WERI-Rb-1 (cell line): ENCODE data around the gene IGF1R.

Experiments
- DNase-seq: peaks from one replicate; pipeline ENCODE4 v3.0.0-alpha.2; 2020
- H3K27ac ChIP-seq: fragments of 250-450 bp; sonication (Bioruptor Pico); 2 replicates; pipeline ENCODE4 v1.5.1; 2020; ENCODE audit warnings: mild to moderate bottlenecking, moderate library complexity
- H3K27me3 ChIP-seq: fragments of 250-450 bp; sonication (Bioruptor Pico); 2 replicates; pipeline ENCODE4 v1.5.1; 2021; ENCODE audit warnings: mild to moderate bottlenecking, low read depth, moderate library complexity; ENCODE audit not compliant: insufficient read depth, severe bottlenecking
- H3K36me3 ChIP-seq: fragments of 250-450 bp; sonication (Bioruptor Pico); 2 replicates; pipeline ENCODE4 v1.5.1; 2020; ENCODE audit warnings: mild to moderate bottlenecking, moderate library complexity
- H3K4me3 ChIP-seq: 2 replicates; pipeline ENCODE4 v1.5.1; 2011; ENCODE audit warnings: low read depth, mild to moderate bottlenecking, control low read depth, low read length
- H3K9me3 ChIP-seq: fragments of 250-450 bp; sonication (Bioruptor Pico); 2 replicates; pipeline ENCODE4 v1.5.1; 2021; ENCODE audit warnings: mild to moderate bottlenecking, moderate library complexity; ENCODE audit not compliant: severe bottlenecking
- TF ChIP-seq, protein P1 (sequence below): IDR thresholded peaks from 2 replicates; pipeline ENCODE4 v1.5.1; 2011; ENCODE audit warnings: low read depth, mild to moderate bottlenecking, control low read depth, inconsistent platforms, low read length

The IGF1R gene

DNA sequence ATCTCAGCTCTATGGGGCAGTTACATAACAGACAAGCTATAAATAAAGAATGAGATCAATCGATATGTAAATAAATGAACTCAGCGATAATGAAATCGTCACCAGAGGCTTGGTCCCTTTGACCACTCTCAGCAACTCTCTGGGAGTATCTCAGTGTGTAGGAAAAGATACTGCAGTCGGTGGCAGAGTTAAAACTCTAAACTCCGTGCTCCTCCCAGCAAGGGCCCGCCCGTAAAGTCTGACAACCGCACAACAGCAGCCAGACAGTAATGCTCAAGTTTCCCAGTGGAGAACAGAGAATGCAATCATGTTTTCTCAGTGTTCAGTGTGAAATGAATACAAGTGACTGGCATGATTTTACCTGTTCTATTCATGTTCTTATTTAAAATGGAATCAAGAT is 28.3 kb upstream of the IGF1R start:
- DNase-seq = no peak
- H3K4me3 ChIP-seq = no peak overlapping the region
- H3K36me3 ChIP-seq = no peaks in the 10 kb centered on the region
- no peak overlapping the region for H3K27ac ChIP-seq
- TF ChIP-seq, protein P1, sequence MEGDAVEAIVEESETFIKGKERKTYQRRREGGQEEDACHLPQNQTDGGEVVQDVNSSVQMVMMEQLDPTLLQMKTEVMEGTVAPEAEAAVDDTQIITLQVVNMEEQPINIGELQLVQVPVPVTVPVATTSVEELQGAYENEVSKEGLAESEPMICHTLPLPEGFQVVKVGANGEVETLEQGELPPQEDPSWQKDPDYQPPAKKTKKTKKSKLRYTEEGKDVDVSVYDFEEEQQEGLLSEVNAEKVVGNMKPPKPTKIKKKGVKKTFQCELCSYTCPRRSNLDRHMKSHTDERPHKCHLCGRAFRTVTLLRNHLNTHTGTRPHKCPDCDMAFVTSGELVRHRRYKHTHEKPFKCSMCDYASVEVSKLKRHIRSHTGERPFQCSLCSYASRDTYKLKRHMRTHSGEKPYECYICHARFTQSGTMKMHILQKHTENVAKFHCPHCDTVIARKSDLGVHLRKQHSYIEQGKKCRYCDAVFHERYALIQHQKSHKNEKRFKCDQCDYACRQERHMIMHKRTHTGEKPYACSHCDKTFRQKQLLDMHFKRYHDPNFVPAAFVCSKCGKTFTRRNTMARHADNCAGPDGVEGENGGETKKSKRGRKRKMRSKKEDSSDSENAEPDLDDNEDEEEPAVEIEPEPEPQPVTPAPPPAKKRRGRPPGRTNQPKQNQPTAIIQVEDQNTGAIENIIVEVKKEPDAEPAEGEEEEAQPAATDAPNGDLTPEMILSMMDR = no peak
- H3K27me3 ChIP-seq = peaks cover 62% of the 10 kb centered on the region
- H3K9me3 ChIP-seq = no peaks in the 10 kb centered on the region

GRCh38 chr15:98621021-98621420 is 27.3 kb upstream of the IGF1R start:
- DNase-seq = no peak
- TF ChIP-seq, protein P1 = no peak
- Histone ChIP-seq H3K27ac (no peak overlapping the region), H3K9me3 (no peaks in the 10 kb centered on the region), H3K36me3 (no peaks in the 10 kb centered on the region), H3K27me3 (peaks cover 64% of the 10 kb centered on the region), H3K4me3 (no peak overlapping the region)

GRCh38 chr15:98625614-98626013 is 22.7 kb upstream of the IGF1R start:
- TF ChIP-seq, protein P1 = no peak
- H3K27ac ChIP-seq = no peak overlapping the region
- no peaks in the 10 kb centered on the region for H3K9me3 ChIP-seq
- DNase-seq = no peak
- H3K36me3 ChIP-seq = no peaks in the 10 kb centered on the region
- H3K27me3 ChIP-seq = peaks cover 80% of the 10 kb centered on the region
- H3K4me3 ChIP-seq = no peak overlapping the region

DNA sequence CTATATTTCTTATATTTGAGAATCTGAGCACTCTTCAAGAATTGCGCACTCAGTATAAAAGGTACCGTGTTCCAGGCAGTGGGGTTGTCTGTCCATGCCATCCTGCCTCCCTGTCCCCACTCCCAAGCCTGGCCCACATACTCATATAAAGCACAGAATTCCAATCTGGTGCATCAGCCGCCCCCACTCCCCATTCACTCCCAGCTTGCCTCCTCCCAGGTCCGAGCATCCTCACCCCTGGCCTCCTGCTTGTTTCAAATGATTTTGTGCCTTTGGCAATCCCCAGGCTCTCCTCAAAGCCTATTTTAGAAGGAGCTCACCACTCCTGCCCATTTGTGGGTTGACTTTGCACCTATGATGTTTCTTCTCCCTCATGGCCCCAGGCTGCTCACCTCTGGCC is 22.2 kb upstream of the IGF1R start:
- H3K27ac ChIP-seq = no peak overlapping the region
- TF ChIP-seq, protein P1 = no peak

GRCh38 chr15:98628216-98628615 is 20.1 kb upstream of the IGF1R start:
- Histone ChIP-seq H3K9me3 (no peaks in the 10 kb centered on the region), H3K4me3 (no peak overlapping the region), H3K36me3 (no peaks in the 10 kb centered on the region), H3K27me3 (peaks cover 82% of the 10 kb centered on the region), H3K27ac (no peak overlapping the region)
- DNase-seq = no peak
- TF ChIP-seq, protein P1 = no peak

More for the DNA sequence above, 22.2 kb upstream of the IGF1R start:
- H3K4me3 ChIP-seq = no peak overlapping the region
- H3K36me3 ChIP-seq = no peaks in the 10 kb centered on the region
- H3K9me3 ChIP-seq = no peaks in the 10 kb centered on the region
- peaks cover 81% of the 10 kb centered on the region for H3K27me3 ChIP-seq
- no peak for DNase-seq

- H3K27me3 ChIP-seq = peaks cover 83% of the 10 kb centered on the region
- TF ChIP-seq, protein P1 = no peak
- no peaks in the 10 kb centered on the region for H3K36me3 ChIP-seq
- no peaks in the 10 kb centered on the region for H3K9me3 ChIP-seq
- no peak for DNase-seq
- no peak overlapping the region for H3K27ac ChIP-seq
- no peak overlapping the region for H3K4me3 ChIP-seq
Measured at GRCh38 chr15:98635848-98636247, 12.5 kb upstream of the IGF1R start.
